ENCODE data around the gene RPL28.

The RPL28 gene

DNA sequence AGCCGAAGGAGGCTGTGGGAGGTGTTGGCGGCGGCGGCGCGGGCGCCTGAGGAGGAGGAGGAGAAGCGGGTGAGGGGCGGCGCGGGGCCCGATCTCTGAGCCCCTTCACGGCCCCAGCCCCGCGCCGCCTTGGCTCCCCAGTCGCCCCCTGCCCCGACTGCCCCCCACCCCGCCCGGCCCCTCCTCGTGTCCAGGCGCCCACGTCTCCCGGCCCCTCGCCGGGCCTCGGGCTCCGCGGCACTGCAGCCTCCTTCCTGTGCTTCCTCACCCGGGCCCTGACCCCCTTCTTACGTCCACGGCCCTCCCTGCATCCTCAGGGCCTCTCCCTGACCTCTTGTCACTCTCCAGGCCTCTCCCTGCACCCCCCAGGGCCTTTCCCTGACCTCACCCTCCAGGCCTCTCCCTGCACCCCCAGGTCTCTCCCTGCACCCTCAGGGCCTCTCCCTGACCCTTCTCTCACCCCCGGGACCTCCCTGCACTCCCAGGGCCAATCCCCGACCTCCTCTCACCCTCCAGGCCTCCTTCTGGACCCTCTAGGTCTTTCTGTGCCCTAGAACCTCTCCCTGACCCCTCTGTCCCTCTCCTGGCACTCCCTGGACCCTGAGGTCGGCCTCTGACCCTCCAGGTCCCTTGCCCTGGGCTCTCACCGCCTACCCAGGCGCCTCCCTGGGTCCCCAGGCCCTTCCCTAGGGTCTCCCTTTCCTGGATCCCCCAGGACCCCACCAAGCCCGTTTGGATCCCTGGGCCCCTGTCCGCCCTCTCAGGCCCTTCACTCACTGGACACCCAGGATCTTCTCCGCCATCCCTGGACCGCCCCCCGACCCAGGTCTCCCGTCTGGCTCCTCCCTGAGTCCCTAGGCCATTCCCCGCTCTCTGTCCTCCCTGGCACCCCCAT is 45.6 kb upstream of the RPL28 start:
- peak overlapping the region; percentile 67 for H3K27ac ChIP-seq (replicated peaks)
- H3K27me3 ChIP-seq (ENCODE audit: insufficient read depth, poor library complexity, severe bottlenecking), result no peaks in the 10 kb centered on the region
- peak; percentile 71; the same call in 1 of the 2 replicates for TF ChIP-seq POLR2AphosphoS5 (IDR thresholded peaks at IDR 0.05; ENCODE audit: low read depth)
- TF ChIP-seq, protein P1, sequence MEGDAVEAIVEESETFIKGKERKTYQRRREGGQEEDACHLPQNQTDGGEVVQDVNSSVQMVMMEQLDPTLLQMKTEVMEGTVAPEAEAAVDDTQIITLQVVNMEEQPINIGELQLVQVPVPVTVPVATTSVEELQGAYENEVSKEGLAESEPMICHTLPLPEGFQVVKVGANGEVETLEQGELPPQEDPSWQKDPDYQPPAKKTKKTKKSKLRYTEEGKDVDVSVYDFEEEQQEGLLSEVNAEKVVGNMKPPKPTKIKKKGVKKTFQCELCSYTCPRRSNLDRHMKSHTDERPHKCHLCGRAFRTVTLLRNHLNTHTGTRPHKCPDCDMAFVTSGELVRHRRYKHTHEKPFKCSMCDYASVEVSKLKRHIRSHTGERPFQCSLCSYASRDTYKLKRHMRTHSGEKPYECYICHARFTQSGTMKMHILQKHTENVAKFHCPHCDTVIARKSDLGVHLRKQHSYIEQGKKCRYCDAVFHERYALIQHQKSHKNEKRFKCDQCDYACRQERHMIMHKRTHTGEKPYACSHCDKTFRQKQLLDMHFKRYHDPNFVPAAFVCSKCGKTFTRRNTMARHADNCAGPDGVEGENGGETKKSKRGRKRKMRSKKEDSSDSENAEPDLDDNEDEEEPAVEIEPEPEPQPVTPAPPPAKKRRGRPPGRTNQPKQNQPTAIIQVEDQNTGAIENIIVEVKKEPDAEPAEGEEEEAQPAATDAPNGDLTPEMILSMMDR (IDR thresholded peaks at IDR 0.05; ENCODE audit: insufficient read depth, low read length), result no peak
- peak overlapping the region; percentile 53 for H3K4me3 ChIP-seq (replicated peaks; ENCODE audit: insufficient read depth, low read length)
- no peak for DNase-seq (ENCODE audit: low read depth in 1 of 2, low spot score in 1 of 2)

DNA sequence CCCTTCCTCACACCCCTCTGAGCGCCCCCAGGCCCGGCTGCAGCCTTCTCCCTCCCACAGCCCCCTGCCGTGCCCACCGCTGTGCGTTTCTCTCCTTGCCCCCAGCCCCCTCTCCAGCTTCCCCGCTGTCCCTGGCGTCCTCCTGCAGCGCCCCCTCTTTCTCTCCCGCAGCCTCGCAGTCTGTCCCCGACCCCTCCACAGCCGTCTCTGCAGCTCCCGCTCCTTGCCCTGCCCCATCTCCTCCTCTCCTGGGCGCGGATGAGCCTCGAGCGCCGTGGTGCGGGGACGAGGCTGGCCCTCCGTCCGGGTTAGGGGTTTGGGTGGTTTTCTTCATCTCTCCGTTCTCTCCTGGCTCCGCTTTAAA is 45.0 kb upstream of the RPL28 start:
- TF ChIP-seq POLR2AphosphoS5 (IDR thresholded peaks at IDR 0.05; ENCODE audit: low read depth) (no peak), GABPA (IDR thresholded peaks at IDR 0.05; ENCODE audit: low read depth) (no peak), SPI1 (IDR thresholded peaks at IDR 0.05; ENCODE audit: borderline replicate concordance, low read depth) (no peak)
- TF ChIP-seq, protein P1 (IDR thresholded peaks at IDR 0.05; ENCODE audit: insufficient read depth, low read length), result no peak
- TF ChIP-seq, protein P2, sequence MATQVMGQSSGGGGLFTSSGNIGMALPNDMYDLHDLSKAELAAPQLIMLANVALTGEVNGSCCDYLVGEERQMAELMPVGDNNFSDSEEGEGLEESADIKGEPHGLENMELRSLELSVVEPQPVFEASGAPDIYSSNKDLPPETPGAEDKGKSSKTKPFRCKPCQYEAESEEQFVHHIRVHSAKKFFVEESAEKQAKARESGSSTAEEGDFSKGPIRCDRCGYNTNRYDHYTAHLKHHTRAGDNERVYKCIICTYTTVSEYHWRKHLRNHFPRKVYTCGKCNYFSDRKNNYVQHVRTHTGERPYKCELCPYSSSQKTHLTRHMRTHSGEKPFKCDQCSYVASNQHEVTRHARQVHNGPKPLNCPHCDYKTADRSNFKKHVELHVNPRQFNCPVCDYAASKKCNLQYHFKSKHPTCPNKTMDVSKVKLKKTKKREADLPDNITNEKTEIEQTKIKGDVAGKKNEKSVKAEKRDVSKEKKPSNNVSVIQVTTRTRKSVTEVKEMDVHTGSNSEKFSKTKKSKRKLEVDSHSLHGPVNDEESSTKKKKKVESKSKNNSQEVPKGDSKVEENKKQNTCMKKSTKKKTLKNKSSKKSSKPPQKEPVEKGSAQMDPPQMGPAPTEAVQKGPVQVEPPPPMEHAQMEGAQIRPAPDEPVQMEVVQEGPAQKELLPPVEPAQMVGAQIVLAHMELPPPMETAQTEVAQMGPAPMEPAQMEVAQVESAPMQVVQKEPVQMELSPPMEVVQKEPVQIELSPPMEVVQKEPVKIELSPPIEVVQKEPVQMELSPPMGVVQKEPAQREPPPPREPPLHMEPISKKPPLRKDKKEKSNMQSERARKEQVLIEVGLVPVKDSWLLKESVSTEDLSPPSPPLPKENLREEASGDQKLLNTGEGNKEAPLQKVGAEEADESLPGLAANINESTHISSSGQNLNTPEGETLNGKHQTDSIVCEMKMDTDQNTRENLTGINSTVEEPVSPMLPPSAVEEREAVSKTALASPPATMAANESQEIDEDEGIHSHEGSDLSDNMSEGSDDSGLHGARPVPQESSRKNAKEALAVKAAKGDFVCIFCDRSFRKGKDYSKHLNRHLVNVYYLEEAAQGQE (IDR thresholded peaks at IDR 0.05; ENCODE audit: insufficient replicate concordance, low read depth), result no peak
- H3K4me3 ChIP-seq (replicated peaks; ENCODE audit: insufficient read depth, low read length), result peak overlapping the region; percentile 53
- DNase-seq (ENCODE audit: low read depth in 1 of 2, low spot score in 1 of 2), result no peak
- H3K27ac ChIP-seq (replicated peaks), result no peak overlapping the region
- no peaks in the 10 kb centered on the region for H3K27me3 ChIP-seq (ENCODE audit: insufficient read depth, poor library complexity, severe bottlenecking)

DNA sequence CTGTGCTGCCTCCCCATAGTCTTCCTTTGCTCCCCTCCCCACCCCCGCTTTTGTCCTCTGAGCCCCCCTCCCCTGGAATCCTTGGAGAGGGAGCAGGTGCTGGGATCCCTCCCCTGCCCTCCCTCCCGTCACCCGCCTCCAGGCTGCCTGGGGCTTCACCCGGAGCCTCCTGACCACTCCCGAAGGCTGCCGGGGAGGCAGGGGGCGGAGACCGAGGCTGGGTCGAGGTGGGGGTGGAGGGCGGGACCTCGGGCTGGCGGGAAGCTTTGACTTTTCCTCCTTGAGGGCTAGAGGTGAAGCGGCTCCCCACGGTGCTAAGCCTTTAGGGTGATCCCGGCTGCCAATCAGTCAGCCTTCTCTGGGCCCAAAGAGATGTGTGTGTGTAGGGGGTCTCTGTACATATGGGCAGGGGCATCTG is 44.6 kb upstream of the RPL28 start:
- Histone ChIP-seq H3K4me3 (replicated peaks; ENCODE audit: insufficient read depth, low read length) (no peak overlapping the region), H3K27ac (replicated peaks) (no peak overlapping the region), H3K27me3 (ENCODE audit: insufficient read depth, poor library complexity, severe bottlenecking) (no peaks in the 10 kb centered on the region)
- TF ChIP-seq, protein P2 (IDR thresholded peaks at IDR 0.05; ENCODE audit: insufficient replicate concordance, low read depth), result no peak
- TF ChIP-seq SPI1 (IDR thresholded peaks at IDR 0.05; ENCODE audit: borderline replicate concordance, low read depth) (no peak), GABPA (IDR thresholded peaks at IDR 0.05; ENCODE audit: low read depth) (no peak), POLR2AphosphoS5 (IDR thresholded peaks at IDR 0.05; ENCODE audit: low read depth) (no peak)
- TF ChIP-seq, protein P1 (IDR thresholded peaks at IDR 0.05; ENCODE audit: insufficient read depth, low read length), result no peak
- DNase-seq (ENCODE audit: low read depth in 1 of 2, low spot score in 1 of 2), result no peak
